Breast epithelium (tissue), 3 donors: ENCODE measurements around the gene AXL.

ENCODE experiments used
- POLR2A ChIP-seq: fragments of 450-650 bp; IDR thresholded peaks from one replicate; pipeline ENCODE4 v1.6.1; 2016; ENCODE audit warnings: antibody characterized with exemption, mild to moderate bottlenecking, moderate library complexity
- TF ChIP-seq, protein P1 (sequence below), 3 donors: fragments of 450-650 bp; IDR thresholded peaks; one replicate each; pipeline ENCODE4 v1.5.1; 2016 to 2017; ENCODE audit warnings: antibody characterized with exemption in 3 of 3, mild to moderate bottlenecking in 3 of 3, moderate library complexity in 3 of 3

DNA sequence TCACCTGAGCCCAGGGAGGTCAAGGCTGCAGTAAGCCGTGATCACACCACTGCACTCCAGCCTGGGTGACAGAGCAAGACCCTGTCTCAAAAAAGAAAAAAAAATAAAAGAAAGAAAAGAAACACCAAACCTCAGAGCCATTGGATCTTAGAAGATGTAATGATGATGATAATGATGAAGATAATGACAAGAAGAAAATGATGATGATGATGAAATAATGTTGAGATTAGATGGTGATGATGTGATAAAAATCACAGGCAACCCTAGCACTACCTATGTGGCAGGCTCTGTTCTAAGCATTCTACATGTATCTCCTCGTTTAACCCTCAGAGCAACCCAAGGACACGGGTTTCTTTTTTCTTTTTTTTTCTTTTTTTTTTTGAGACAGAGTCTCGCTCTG, 25.1 kb downstream of the AXL start:
- TF ChIP-seq POLR2A, result no peak
- TF ChIP-seq, protein P1, sequence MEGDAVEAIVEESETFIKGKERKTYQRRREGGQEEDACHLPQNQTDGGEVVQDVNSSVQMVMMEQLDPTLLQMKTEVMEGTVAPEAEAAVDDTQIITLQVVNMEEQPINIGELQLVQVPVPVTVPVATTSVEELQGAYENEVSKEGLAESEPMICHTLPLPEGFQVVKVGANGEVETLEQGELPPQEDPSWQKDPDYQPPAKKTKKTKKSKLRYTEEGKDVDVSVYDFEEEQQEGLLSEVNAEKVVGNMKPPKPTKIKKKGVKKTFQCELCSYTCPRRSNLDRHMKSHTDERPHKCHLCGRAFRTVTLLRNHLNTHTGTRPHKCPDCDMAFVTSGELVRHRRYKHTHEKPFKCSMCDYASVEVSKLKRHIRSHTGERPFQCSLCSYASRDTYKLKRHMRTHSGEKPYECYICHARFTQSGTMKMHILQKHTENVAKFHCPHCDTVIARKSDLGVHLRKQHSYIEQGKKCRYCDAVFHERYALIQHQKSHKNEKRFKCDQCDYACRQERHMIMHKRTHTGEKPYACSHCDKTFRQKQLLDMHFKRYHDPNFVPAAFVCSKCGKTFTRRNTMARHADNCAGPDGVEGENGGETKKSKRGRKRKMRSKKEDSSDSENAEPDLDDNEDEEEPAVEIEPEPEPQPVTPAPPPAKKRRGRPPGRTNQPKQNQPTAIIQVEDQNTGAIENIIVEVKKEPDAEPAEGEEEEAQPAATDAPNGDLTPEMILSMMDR (IDR thresholded peaks at IDR 0.05), result no peak
